SHP77 treated with DMSO at 0.1 percent for 48 hours (cell line): ENCODE measurements around the gene CHST11.
A peak's percentile ranks its signal among the peaks of the same experiment; 100 is the strongest.

Source experiments
- DNase-seq: peaks from one replicate; lab custom pipeline; 2025; lab: John Stamatoyannopoulos, UW

The CHST11 gene

DNA sequence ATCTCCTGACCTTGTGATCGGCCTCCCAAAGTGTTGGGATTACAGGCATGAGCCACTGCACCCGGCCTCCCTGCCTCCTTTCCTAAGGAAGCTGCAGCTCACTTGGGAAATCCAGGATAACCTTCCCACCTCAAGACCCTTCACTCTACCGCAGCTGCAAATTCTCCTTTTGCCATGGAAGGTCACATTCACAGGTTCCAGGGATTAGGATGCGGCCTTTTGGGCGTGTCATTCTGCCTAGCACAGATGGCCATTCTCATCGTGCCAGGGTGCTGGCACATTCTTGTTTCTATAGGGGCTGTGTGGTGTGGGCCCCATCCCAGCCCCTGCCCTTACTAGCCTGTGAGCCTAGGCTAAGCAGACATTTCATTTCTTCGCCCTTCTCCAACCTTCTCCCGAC, 219.9 kb downstream of the CHST11 start:
- DNase-seq, result no peak

DNA sequence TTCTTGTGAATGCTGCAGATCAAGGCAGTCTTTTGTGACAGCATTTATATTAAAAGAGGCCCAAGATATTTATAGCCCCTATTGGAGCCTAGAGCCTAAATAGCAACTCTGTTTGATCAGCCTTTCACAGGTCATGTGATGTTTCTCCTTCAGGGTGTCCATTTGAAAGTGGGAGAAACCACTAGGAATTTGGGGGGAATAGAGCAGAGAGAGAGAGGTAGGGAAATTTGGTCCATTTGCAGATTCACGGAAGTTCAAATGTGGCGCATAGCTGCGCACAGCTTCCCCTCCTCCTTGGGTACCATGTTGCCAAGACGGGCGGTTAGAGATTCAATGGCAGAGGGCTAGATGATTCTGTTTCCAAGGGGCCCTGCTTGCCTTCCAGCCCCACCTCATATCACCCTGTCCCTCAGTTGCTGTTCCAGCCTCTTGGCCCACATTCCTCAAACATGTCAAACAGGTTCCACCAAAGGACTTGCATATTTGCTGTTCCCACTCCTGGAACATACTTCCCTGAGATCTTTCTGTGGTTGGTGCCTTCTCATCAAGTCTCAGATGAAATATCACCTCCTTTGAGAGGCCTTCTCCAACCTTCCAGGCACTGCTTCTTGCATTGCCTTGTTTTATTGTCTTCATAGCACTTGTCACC, 220.8 kb downstream of the CHST11 start:
- no peak for DNase-seq

DNA sequence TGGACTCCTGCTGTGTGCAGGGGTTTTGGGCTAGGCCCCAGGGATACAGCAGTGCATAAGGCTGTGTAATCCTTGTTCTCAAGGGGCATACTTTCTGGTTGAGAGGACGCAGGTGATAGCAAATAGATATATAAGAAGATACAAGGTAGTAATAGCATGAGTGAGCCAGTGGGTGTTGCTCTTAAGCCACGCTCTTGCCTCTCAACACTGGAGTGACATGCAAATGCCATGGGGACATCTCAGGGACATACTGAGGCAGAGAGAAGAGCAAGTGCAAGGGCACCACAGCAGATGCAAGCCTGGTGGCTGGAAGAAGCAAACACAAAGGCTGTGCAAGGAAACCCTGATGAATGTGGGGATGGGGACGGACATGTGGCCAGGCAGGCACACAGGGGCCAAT, 223.3 kb downstream of the CHST11 start:
- peak; percentile 27 for DNase-seq

DNA sequence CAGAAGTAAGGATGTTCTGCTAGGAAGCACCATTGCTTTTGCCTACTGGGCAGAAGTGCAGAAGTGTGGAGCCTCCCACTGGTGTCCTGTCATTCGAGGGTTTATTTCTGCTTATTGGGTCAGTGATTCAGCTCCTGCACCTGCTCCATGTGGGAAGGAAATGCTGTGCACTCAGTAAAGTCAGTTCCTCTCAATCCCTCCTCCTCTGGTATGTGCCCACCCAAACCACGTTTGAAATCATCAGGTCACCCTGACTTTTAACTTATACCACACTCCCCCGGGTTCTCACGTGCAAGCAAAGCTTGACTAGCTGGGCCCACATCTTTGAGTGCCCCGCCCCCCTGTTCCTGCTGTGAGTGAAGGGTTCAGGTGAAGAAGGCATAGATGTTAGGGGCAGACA, 223.7 kb downstream of the CHST11 start:
- no peak for DNase-seq

DNA sequence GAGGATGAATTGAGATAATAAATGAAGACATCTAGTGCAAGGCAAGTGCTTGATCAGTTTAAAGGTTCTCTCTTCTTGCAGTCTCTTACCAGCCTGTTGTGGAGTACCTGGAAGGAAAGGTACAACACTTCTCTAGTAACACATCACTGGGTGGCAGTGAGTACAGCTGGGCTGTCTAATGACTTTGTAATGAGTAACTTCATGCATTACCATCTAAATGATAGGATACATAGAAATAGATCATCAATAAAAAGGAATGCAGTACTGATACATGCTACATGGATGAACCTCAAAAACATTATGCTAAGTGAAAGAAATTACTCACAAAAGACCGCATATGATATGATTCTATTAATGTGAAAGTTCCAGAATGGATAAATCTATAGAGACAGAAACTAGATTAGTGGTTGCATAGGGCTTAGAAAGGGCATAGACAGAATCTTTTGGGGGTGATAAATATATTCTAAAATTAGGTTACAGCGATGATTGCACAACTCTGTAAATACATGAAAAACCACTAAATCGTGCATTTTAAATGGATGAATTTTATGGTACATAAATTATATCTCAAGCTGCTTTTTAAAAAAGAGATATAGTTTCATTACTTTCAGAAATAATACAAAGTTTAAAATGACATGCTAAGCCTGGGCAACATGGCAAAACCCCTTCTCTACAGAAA, 224.4 kb downstream of the CHST11 start:
- DNase-seq, result no peak

DNA sequence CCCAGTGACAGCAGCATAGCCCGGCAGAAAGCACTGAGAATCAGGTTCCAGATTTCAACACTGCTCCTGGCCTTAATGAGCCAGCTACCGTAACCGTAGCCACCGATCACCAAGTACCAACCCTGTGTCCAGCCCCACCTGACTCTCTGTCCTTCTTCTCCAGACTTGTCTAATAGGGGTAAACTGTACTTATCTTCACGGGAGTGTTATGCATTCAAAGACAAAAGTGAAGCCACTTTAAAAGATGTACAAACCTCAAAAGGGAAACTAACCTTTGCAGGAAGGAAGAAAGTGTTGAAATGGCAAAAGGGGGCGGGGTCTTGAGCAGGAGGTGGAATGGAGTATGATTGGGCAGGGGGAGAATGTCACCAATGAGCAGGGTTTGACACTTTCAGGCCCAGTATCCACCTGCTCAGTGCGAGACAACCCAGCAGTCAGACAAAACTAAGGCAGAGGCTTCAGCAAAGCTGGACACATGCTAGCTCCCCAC, 226.1 kb downstream of the CHST11 start:
- no peak for DNase-seq

DNA sequence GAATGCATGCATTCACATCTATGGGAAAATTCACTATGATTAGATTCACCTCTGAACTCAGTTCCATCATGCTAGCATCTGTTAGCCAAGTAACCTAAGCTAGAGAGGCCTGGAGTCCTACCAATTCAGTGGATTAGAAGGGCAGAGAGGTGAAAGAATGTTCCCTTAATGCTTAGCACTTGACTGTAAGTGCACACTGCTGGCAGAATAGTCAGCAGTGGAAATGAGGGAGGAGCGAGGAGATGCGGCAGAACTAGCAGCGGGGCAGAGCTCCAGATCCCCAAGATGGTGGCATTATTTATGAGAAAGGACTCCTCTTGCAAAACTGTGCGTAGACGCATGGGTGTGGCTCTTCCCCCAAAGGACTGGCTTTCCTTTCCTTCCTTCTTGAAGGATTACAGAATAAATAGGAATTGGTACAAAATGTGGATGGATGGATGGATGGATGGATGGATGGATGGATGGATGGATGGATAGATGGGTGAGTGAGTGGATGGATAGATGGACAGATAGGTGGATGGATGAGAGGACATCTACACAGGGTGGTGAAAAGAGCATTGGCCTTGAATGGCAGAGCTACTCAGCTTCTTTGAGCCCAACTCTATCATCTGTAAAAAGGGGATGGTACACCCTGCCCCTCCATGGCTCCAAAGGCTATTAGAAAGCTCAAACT, 227.2 kb downstream of the CHST11 start:
- DNase-seq, result no peak

DNA sequence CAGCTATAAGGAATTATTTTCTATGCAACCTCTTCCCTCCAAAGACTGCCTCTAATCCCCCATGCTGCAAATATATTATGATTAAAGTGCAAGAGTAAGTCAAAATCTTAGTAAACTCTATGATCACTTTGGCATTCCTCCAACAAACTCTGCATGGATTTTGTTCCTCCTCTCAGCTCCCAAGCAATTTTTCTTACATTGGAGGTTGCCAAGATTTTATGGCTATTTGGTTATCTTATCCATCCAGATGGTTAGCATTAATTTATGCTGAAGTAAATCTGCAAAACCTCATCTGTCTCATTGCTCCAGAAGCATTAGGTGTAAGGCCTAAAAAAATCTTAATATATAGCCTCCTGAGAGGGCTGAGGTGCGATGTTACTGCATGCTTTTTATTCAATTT, 228.1 kb downstream of the CHST11 start:
- DNase-seq, result no peak

DNA sequence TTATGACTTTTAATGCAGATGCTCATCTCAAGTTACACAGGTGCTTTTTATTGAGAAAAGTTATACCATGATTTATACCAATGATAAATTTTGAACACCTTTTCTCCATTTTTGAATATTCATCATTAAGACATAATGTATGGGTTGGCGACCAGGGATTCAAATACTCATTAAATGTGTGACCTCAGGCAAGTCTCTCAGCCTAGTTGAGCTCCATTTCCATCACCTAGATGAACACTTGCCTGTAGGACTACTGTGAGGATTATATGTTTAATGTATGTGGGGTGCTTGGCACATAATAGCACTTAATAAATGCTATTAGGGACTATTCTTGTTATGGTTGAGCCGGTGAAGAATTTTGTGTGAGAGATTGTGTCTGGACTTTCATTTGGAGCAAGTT, 228.6 kb downstream of the CHST11 start:
- no peak for DNase-seq

DNA sequence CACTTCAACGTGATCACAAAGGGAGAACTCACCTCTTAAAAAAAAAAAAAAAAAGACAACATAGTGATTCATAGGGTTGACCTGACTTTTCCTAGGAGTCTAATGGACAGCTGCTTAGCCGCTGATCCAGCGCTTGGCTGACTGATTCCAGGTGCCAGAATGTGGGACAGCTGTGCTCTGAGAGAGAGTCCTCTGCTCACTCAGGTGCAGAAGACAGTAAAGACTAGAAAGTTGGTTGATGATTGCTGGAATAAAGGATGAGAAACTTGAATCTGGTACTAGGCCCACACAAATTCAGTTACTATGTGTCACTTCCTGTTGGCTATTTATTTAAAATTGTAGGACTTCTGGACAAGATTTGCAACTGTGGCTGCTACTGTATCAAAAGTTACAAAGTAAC, 229.4 kb downstream of the CHST11 start:
- DNase-seq, result no peak

DNA sequence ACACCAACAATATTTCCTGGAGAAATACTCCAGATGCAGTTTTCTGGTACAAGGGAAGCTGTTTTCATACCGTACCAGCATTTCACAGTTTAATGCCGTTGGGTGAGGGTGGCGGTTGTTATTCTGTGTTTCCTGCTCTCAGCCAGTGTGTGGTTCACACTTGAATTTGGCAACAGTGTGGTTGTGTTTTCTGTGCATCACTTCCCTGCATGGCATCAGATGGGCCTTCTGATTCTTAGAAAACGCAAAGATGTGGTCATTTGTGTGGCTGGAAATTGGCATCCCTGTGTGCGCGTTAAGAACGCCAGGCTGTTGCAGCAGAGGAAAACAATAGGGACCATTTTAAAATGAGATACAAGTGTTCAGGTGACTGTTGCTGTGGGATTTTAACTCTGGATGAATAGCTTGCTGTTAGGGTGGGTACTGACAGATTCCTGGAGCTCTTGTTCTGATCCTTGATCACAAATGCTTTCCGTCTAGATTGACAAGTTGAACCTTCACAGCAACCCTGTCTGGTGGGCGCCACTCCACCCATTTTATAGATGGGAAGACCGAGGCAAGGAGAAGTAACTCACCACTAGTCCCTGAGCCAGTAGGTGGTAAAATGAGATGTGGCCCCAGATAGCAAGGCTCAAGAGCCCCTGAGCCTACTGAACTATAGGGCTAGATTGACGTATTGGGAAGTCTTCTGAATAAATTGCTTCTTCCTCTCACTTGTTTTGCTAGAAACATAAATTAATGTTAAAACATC, 231.2 kb downstream of the CHST11 start:
- DNase-seq, result no peak

DNA sequence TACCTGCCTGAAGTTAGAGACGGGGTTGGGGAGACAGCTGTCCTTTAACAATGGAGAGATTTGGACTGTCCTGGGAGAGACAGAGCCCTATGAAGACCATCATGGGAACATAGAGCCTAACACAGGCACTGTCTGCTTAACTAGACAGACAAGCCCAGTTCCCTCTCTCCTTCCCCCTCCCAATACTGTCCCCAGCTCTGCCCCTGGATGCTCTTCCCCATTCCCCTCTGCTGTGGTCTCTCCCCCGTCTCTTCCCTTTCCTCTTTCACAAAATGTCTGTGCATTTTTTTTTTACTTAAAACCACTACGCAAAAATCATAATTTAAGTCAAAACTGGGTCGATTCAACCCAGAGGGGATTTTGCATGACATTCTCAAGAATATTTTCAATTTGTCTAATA, 232.9 kb downstream of the CHST11 start:
- no peak for DNase-seq

DNA sequence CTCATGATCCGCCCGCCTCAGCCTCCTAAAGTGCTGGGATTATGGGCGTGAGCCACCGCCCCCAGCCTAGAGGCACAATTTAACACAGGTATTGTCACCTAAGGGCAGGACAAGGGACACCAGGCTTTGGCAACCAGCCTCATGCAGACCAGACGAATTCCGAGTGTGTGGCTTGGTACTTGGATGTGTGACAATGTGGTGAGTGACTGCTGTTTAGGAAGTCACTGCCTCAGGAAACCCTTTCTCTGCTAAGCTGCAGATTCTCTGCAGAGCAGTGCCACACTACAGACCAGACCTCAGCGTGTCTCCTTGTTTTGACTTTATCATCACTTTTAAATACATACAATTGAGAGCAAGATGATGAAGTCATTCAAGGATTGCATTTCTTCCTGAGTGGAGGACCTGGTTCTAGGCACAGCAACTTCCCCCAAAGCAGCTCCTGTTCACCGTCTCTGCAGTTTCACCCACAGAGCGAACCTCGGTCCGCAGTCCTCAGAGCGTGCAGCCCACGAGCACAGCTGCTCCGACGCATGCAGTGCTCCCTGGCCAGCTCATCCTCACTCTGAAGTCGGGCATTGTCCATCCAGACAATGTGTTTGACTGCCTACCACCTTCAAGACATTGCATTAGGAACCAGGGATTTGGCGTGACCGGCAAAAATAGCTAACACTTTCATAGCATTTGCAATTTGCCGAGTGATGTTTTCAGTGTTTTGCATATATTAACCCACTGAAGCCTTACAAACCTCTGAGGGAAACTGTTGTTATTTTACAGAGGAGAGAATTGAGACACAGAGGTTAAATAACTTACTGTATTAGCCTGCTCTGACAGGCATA, 235.2 kb downstream of the CHST11 start:
- DNase-seq, result no peak

DNA sequence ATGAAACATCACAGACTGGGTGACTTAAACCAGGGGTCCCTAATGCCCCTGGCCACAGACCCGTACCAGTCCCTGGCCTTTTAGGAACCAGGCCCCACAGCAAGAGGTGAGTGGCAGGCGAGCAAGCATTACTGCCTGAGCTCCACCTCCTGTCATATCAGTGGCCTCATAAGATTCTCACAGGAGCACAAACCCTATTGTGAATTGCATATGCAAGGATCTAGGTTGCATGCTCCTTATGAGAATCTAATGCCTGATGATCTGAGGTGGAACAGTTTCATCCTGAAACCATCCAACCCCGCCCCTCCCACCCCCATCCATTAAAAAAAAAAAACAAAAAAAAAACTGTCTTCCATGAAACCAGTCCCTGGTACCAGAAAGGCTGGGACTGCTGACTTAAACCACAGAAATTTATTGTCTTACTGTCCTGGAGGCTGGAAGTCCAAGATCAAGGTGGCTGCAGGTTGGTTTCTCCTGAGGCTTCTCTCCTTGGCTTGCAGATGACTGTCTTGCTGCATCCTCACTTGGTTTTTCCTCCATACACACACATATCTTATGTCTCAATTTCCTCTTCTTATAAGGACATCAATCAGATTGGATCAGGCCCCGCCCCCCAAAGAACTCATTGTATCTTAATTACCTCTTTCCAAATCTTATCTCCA, 235.9 kb downstream of the CHST11 start:
- no peak for DNase-seq

DNA sequence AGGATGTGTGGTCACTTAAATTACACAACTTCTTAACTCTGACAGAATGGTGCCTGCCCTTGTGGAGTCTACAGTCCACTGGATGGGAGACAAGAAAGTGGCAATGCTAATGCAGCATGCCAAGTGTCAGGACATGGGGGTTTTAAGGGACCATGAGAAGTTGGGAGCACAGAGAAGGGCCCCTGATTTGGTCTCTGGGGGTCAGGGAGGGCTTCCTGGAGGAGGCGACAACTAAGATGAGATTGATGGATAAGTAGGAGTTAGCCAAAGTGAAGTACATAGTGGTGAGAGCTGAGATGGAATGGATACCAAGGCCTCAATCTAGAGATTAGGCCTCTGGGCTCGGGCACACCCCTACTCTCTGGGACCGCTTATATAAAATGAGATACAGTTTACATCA, 236.7 kb downstream of the CHST11 start:
- DNase-seq, result no peak

DNA sequence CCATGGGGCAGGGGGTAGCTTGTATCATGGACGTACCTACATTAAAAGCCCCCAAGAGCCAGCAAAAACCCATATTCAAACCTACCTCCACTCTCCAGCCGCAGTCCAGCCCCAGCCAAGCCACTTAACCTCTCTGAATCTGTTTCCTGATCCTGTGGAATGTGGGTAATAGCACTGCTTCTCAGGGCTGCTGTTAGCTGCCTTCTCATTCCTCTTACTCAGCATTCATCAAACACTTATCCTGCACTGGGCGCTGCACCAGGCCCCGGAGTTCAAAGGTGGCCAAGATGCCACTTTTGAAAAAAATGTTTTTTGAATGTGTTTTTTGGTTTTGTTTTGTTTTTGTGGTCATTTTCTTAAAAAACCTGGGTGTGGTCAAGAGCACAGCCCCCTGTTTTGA, 237.4 kb downstream of the CHST11 start:
- DNase-seq, result no peak

DNA sequence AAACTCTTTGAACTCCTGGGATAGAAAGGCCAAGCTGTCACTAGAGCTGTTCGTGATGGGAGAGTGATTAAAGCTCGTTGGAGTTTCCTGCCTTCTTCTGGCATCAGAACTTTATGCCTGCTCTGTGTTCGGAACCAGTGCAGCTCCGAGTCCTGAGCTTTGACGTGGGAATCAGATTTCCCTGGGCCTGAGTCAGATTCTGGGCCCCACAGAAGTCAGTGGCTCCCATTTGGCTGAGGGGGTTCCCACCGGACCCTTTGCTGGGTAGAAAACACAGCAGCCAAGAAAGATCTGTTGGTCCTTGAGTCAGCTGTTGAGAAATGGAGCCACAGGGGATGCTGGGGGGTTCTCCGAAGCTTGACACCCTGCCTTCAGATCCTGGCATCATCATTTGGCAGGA, 238.0 kb downstream of the CHST11 start:
- no peak for DNase-seq

DNA sequence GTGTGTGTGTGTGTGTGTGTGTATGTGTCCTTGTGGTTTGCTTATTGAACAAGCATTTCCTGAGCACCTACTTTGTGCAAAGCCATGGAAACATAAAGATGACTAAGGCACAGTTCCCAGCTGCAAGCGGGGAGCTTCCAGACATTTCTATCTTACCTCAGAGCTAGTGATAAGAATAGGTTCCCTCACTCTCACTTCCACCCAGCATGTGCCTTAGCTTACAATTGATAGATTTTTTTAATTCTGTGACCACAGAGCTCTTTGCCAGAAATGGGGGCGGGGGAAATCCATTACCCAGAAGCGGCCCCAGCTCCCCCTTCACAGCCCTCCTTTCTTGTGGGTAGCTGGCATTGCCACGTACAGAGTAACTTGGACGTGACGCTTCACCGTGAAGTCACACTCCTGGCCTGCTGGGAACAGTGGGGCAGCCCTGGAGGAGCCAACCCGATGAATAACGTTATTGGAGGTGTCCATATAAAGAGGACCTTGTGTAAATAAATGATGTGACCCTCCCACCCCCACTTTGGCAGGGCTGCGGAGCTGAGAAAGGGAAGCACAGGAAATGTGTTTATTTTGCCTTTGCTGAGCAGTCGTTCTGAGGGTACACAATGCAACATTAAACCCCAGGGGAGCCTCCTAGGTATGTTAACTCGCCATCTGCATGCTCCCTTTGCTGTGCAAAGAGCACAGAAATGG, 238.9 kb downstream of the CHST11 start:
- peak; percentile 10 for DNase-seq

DNA sequence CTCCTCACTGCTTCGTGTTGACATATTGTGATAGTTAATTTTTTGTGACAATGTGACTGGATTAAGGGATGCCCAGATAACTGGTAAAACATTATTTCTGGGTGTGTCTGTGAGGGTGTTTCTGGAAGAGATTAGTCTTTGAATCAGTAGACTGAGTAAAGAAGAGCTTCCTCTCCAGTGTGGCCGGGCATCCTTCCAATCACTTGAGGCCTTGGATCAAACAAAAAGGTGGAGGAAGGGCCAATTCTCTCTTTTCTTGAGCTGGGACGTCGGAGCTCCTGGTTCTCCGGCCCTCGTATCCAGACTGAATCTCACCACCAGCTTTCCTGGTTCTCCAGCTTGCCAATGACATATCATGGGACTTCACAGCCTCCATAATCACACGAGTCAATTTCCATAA, 240.4 kb downstream of the CHST11 start:
- no peak for DNase-seq

DNA sequence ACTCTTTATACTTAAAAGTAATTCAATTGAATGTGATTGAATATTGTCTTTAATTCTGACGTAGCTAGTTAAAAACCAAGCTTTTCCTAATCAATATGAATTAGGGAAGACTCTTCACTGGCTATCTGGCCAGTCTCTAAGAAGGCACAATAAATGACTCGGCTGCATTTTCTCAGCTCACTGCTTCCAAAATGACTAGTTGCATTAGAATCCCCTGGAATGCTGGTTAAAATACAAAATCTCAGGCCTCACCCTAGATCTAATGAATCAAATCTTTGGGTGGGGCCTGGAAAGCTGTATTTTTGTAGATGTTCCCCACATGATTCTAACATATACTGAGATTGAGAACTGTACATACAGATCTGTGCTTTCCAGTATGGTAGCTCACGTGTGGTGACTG, 242.1 kb downstream of the CHST11 start:
- DNase-seq, result no peak
